ENCODE data around the gene DDAH2.

Gene DDAH2

GRCh38 chr6:31734247-31734820 lies 5.2 kb upstream of the DDAH2 start:
- Histone ChIP-seq H3K4me3 (ENCODE audit: low read length) (peak overlapping the region; percentile 85), H2AFZ (ENCODE audit: low read depth, low read length) (no peak overlapping the region), H3K9me3 (ENCODE audit: low read length) (no peaks in the 10 kb centered on the region), H3K4me1 (ENCODE audit: insufficient read depth, low read length) (peaks cover 51% of the 10 kb centered on the region), H3K27me3 (ENCODE audit: insufficient read depth, low read length) (no peaks in the 10 kb centered on the region), H3K36me3 (ENCODE audit: insufficient read depth, low read length) (peaks cover 29% of the 10 kb centered on the region)

GRCh38 chr6:31733734-31734133 lies 4.6 kb upstream of the DDAH2 start:
- H3K27me3 ChIP-seq (ENCODE audit: insufficient read depth, low read length), result no peaks in the 10 kb centered on the region
- no peak overlapping the region for H3K4me3 ChIP-seq (ENCODE audit: low read length)
- H3K36me3 ChIP-seq (ENCODE audit: insufficient read depth, low read length), result peaks cover 29% of the 10 kb centered on the region
- peaks cover 51% of the 10 kb centered on the region for H3K4me1 ChIP-seq (ENCODE audit: insufficient read depth, low read length)
- H3K9me3 ChIP-seq (ENCODE audit: low read length), result no peaks in the 10 kb centered on the region
- H2AFZ ChIP-seq (ENCODE audit: low read depth, low read length), result no peak overlapping the region

- Histone ChIP-seq H2AFZ (ENCODE audit: low read depth, low read length) (no peak overlapping the region), H3K4me1 (ENCODE audit: insufficient read depth, low read length) (peaks cover 38% of the 10 kb centered on the region), H3K27me3 (ENCODE audit: insufficient read depth, low read length) (no peaks in the 10 kb centered on the region), H3K4me3 (ENCODE audit: low read length) (no peak overlapping the region), H3K9me3 (ENCODE audit: low read length) (no peaks in the 10 kb centered on the region), H3K36me3 (ENCODE audit: insufficient read depth, low read length) (peaks cover 44% of the 10 kb centered on the region)
Measured at GRCh38 chr6:31732029-31732428, 2.9 kb upstream of the DDAH2 start.

DNA sequence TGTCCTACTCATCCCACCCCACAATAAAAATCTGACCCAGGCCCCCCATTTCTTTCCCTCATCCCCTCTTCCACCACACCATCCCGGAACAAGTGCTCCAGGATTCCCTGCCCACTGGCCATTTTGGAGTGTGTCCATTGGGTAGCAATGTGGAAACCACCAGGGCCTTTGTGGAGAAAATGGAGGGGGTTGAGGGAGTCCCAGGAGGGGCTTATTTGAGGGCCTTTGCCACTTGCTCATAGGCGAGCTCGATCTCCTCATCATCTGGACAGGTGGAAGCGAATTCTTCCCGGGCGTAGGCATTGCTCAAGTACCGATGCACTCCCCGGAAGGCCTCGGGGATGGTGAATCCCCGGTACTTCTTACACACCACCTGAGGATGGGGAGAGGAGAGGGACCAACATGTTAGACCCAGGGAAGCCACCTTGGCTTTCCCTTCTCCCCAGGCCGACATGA lies 1.6 kb upstream of the DDAH2 start:
- Histone ChIP-seq H3K27me3 (ENCODE audit: insufficient read depth, low read length) (no peaks in the 10 kb centered on the region), H2AFZ (ENCODE audit: low read depth, low read length) (no peak overlapping the region), H3K9me3 (ENCODE audit: low read length) (no peaks in the 10 kb centered on the region), H3K4me3 (ENCODE audit: low read length) (peak overlapping the region; percentile 87), H3K36me3 (ENCODE audit: insufficient read depth, low read length) (peaks cover 57% of the 10 kb centered on the region), H3K4me1 (ENCODE audit: insufficient read depth, low read length) (peaks cover 30% of the 10 kb centered on the region)

- Histone ChIP-seq H3K36me3 (ENCODE audit: insufficient read depth, low read length) (peaks cover 59% of the 10 kb centered on the region), H2AFZ (ENCODE audit: low read depth, low read length) (no peak overlapping the region), H3K9me3 (ENCODE audit: low read length) (no peaks in the 10 kb centered on the region), H3K4me3 (ENCODE audit: low read length) (peak overlapping the region; percentile 87), H3K4me1 (ENCODE audit: insufficient read depth, low read length) (peaks cover 27% of the 10 kb centered on the region), H3K27me3 (ENCODE audit: insufficient read depth, low read length) (no peaks in the 10 kb centered on the region)
Measured at GRCh38 chr6:31729979-31730630, 1.0 kb upstream of the DDAH2 start.

GRCh38 chr6:31729515-31729978 lies 448 bp upstream of the DDAH2 start:
- H3K4me1 ChIP-seq (ENCODE audit: insufficient read depth, low read length), result peaks cover 22% of the 10 kb centered on the region
- H3K4me3 ChIP-seq (ENCODE audit: low read length), result peak overlapping the region; percentile 87
- no peaks in the 10 kb centered on the region for H3K9me3 ChIP-seq (ENCODE audit: low read length)
- H3K27me3 ChIP-seq (ENCODE audit: insufficient read depth, low read length), result no peaks in the 10 kb centered on the region
- H3K36me3 ChIP-seq (ENCODE audit: insufficient read depth, low read length), result peaks cover 60% of the 10 kb centered on the region
- no peak overlapping the region for H2AFZ ChIP-seq (ENCODE audit: low read depth, low read length)

GRCh38 chr6:31727717-31728671 lies 1.1 kb downstream of the DDAH2 start:
- Histone ChIP-seq H3K27me3 (ENCODE audit: insufficient read depth, low read length) (no peaks in the 10 kb centered on the region), H3K9me3 (ENCODE audit: low read length) (no peaks in the 10 kb centered on the region), H2AFZ (ENCODE audit: low read depth, low read length) (no peak overlapping the region), H3K4me3 (ENCODE audit: low read length) (peak overlapping the region; percentile 87), H3K4me1 (ENCODE audit: insufficient read depth, low read length) (peaks cover 16% of the 10 kb centered on the region), H3K36me3 (ENCODE audit: insufficient read depth, low read length) (peaks cover 49% of the 10 kb centered on the region)

- H3K4me3 ChIP-seq (ENCODE audit: low read length), result no peak overlapping the region
- H3K27me3 ChIP-seq (ENCODE audit: insufficient read depth, low read length), result no peaks in the 10 kb centered on the region
- peaks cover 46% of the 10 kb centered on the region for H3K36me3 ChIP-seq (ENCODE audit: insufficient read depth, low read length)
- H3K9me3 ChIP-seq (ENCODE audit: low read length), result no peaks in the 10 kb centered on the region
- H3K4me1 ChIP-seq (ENCODE audit: insufficient read depth, low read length), result peaks cover 16% of the 10 kb centered on the region
- no peak overlapping the region for H2AFZ ChIP-seq (ENCODE audit: low read depth, low read length)
Measured at GRCh38 chr6:31727034-31727716, 1.9 kb downstream of the DDAH2 start.

- H3K27me3 ChIP-seq (ENCODE audit: insufficient read depth, low read length), result no peaks in the 10 kb centered on the region
- no peak overlapping the region for H2AFZ ChIP-seq (ENCODE audit: low read depth, low read length)
- peaks cover 13% of the 10 kb centered on the region for H3K4me1 ChIP-seq (ENCODE audit: insufficient read depth, low read length)
- H3K4me3 ChIP-seq (ENCODE audit: low read length), result no peak overlapping the region
- H3K36me3 ChIP-seq (ENCODE audit: insufficient read depth, low read length), result peaks cover 35% of the 10 kb centered on the region
- no peaks in the 10 kb centered on the region for H3K9me3 ChIP-seq (ENCODE audit: low read length)
Measured at GRCh38 chr6:31725502-31726350, 3.4 kb downstream of the DDAH2 start.

- Histone ChIP-seq H3K27me3 (ENCODE audit: insufficient read depth, low read length) (no peaks in the 10 kb centered on the region), H3K4me3 (ENCODE audit: low read length) (no peak overlapping the region), H3K9me3 (ENCODE audit: low read length) (no peaks in the 10 kb centered on the region), H2AFZ (ENCODE audit: low read depth, low read length) (no peak overlapping the region), H3K4me1 (ENCODE audit: insufficient read depth, low read length) (peaks cover 7% of the 10 kb centered on the region), H3K36me3 (ENCODE audit: insufficient read depth, low read length) (peaks cover 33% of the 10 kb centered on the region)
Measured at GRCh38 chr6:31723980-31724691, 5.0 kb downstream of the DDAH2 start.

DNA sequence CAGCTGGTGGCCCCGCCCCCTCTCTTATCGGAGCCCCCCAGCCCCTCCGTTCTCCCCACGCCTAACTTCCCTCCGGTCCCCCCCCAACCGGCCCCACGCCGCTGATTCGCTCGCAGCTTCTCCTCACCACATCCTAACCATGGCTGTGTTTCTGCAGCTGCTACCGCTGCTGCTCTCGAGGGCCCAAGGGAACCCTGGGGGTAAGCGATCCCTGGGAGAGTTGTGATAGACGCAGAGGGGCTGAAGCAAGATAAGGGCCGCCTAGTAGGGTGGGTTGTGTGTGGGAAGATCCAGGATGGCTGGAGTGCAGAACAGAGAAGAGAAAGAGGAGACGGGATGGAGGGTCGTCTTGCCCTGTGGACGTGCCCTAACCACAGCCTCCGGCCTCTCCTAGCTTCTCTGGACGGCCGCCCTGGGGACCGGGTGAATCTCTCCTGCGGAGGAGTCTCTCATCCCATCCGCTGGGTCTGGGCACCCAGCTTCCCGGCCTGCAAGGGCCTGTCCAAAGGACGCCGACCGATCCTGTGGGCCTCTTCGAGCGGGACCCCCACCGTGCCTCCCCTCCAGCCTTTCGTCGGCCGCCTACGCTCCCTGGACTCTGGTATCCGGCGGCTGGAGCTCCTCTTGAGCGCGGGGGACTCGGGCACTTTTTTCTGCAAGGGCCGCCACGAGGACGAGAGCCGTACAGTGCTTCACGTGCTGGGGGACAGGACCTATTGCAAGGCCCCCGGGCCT lies 5.7 kb downstream of the DDAH2 start, which contains the start of gene MPIG6B:
Gene MPIG6B, plus strand, starts transcription at position 129 of the 735 bp plus-strand sequence. Its CDS starts 11 bp downstream, at position 140.
- Histone ChIP-seq H2AFZ (ENCODE audit: low read depth, low read length) (no peak within 1 kb of the TSS), H3K9me3 (ENCODE audit: low read length) (no peaks in the 10 kb centered on the region)

More for the DNA sequence above, 5.7 kb downstream of the DDAH2 start, which contains the start of gene MPIG6B:
- H3K36me3 ChIP-seq (ENCODE audit: insufficient read depth, low read length), result peaks cover 31% of the 10 kb centered on the region
- no peak within 1 kb of the TSS for H3K4me3 ChIP-seq (ENCODE audit: low read length)
- no peaks in the 10 kb centered on the region for H3K4me1 ChIP-seq (ENCODE audit: insufficient read depth, low read length)
- H3K27me3 ChIP-seq (ENCODE audit: insufficient read depth, low read length), result no peaks in the 10 kb centered on the region
